Stimulated activated CD4-positive, alpha-beta T cell treated with anti-CD3 and anti-CD28 coated beads, Interleukin-4, amount 100 ng/mL, for 4 hours (primary cell): Measurements from ENCODE around the gene SNU13.
"Not testable (repeated sequence)": the region's sequence is repeated elsewhere in the genome, so short reads cannot be mapped to it uniquely, and the experiment has no call there.

ENCODE experiments used
- DNase-seq, 2 experiments: peaks; one replicate each; pipeline ENCODE4 v3.0.0-alpha.2; 2020

SNU13 gene

GRCh38 chr22:41676134-41676533 lies 12.5 kb downstream of the SNU13 start:
- no peak for DNase-seq

- DNase-seq: no peak
Observed at GRCh38 chr22:41674846-41675340, 13.8 kb downstream of the SNU13 start.

GRCh38 chr22:41672780-41673509 lies 15.7 kb downstream of the SNU13 start:
- DNase-seq: no peak

GRCh38 chr22:41672096-41672495 lies 16.6 kb downstream of the SNU13 start:
- not testable (repeated sequence) for DNase-seq

- DNase-seq: no peak
Observed at GRCh38 chr22:41668971-41669911, 19.4 kb downstream of the SNU13 start.

- DNase-seq: no peak
Observed at GRCh38 chr22:41664951-41665350, 23.7 kb downstream of the SNU13 start.

GRCh38 chr22:41664490-41664889 lies 24.2 kb downstream of the SNU13 start:
- DNase-seq: no peak

- not testable (repeated sequence) for DNase-seq
Observed at GRCh38 chr22:41663594-41663993, 25.1 kb downstream of the SNU13 start.

GRCh38 chr22:41661713-41662112 lies 27.0 kb downstream of the SNU13 start:
- DNase-seq: no peak

- no peak for DNase-seq
Observed at GRCh38 chr22:41661088-41661487, 27.6 kb downstream of the SNU13 start.

GRCh38 chr22:41660416-41660815 lies 28.3 kb downstream of the SNU13 start:
- DNase-seq: no peak

GRCh38 chr22:41659941-41660340 lies 28.7 kb downstream of the SNU13 start:
- no peak for DNase-seq

- no peak for DNase-seq
Observed at GRCh38 chr22:41658869-41659268, 29.8 kb downstream of the SNU13 start.

- DNase-seq: no peak
Observed at GRCh38 chr22:41657709-41658108, 31.0 kb downstream of the SNU13 start.

- no peak for DNase-seq
Observed at GRCh38 chr22:41656556-41656955, 32.1 kb downstream of the SNU13 start.

GRCh38 chr22:41654322-41654721 lies 34.3 kb downstream of the SNU13 start:
- DNase-seq: no peak

GRCh38 chr22:41650821-41651220 lies 37.8 kb downstream of the SNU13 start:
- no peak for DNase-seq

- no peak for DNase-seq
Observed at GRCh38 chr22:41650229-41650628, 38.4 kb downstream of the SNU13 start.

- no peak for DNase-seq
Observed at GRCh38 chr22:41648432-41648831, 40.2 kb downstream of the SNU13 start.

GRCh38 chr22:41647771-41648170 lies 40.9 kb downstream of the SNU13 start:
- DNase-seq: no peak

GRCh38 chr22:41642331-41643110 lies 46.1 kb downstream of the SNU13 start:
- DNase-seq: no peak

- no peak for DNase-seq
Observed at GRCh38 chr22:41641854-41642253, 46.8 kb downstream of the SNU13 start.

- DNase-seq: no peak
Observed at GRCh38 chr22:41638748-41639147, 49.9 kb downstream of the SNU13 start.
